PC-3 (cell line): ENCODE measurements around the gene HDAC10.

Experiments
- EZH2 ChIP-seq: fragments of 300-600 bp; sonication (generic); IDR thresholded peaks from one replicate; pipeline ENCODE4 v1.6.1; 2017; ENCODE audit warnings: antibody characterized with exemption, mild to moderate bottlenecking, low read length; ENCODE audit not compliant: unreplicated experiment
- TF ChIP-seq, protein P1 (sequence below): fragments of 300-600 bp; sonication (generic); conservative IDR thresholded peaks from 2 replicates; pipeline ENCODE4 v1.5.1; 2017; ENCODE audit warnings: antibody characterized with exemption, low read depth, mild to moderate bottlenecking, low read length

- TF ChIP-seq, protein P1, sequence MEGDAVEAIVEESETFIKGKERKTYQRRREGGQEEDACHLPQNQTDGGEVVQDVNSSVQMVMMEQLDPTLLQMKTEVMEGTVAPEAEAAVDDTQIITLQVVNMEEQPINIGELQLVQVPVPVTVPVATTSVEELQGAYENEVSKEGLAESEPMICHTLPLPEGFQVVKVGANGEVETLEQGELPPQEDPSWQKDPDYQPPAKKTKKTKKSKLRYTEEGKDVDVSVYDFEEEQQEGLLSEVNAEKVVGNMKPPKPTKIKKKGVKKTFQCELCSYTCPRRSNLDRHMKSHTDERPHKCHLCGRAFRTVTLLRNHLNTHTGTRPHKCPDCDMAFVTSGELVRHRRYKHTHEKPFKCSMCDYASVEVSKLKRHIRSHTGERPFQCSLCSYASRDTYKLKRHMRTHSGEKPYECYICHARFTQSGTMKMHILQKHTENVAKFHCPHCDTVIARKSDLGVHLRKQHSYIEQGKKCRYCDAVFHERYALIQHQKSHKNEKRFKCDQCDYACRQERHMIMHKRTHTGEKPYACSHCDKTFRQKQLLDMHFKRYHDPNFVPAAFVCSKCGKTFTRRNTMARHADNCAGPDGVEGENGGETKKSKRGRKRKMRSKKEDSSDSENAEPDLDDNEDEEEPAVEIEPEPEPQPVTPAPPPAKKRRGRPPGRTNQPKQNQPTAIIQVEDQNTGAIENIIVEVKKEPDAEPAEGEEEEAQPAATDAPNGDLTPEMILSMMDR: no peak
- no peak for TF ChIP-seq EZH2
Observed at GRCh38 chr22:50262973-50263617, 12.0 kb upstream of the HDAC10 start.
